Panc1 (cell line): Measurements from ENCODE around the gene CENATAC. TPM values are rescaled to one million over a fixed set of nuclear protein-coding genes. Genes with fewer than 3 reads are reported as not detected.

Source experiments
- ATAC-seq: fragments of 200-7000 bp; cut with Tn5 transposase; 2 replicates; pipeline ENCODE4 v1.9.1; 2020; ENCODE audit warnings: mild to moderate bottlenecking, moderate library complexity
- BruUV-seq: library from RNA; stranded (reverse); fragments of 400-500 nt; replicated peaks from 2 replicates; lab custom pipeline; 2021; lab: Mats Ljungman, UMichigan
- CTCF ChIA-PET: fragments of 300-600 bp; sonication (Branson Sonifier 250); formaldehyde crosslinking; loops from one replicate; lab custom pipeline; 2022; ENCODE audit warnings: antibody characterized with exemption; lab: Charles Lee
- POLR2A ChIA-PET: fragments of 300-600 bp; sonication (Branson Sonifier 250); formaldehyde crosslinking; loops from one replicate; lab custom pipeline; 2022; ENCODE audit warnings: antibody characterized with exemption; lab: Charles Lee
- DNase-seq: peaks from one replicate; pipeline ENCODE4 v3.0.0-alpha.2; 2010; ENCODE audit warnings: low read depth, low spot score
- H3K27ac ChIP-seq: 2 replicates; pipeline ENCODE4 v1.5.1; 2011; ENCODE audit warnings: mild to moderate bottlenecking, low read length, inconsistent platforms
- H3K27me3 ChIP-seq: fragments of 200-500 bp; sonication (Bioruptor generic); 2 replicates; pipeline ENCODE4 v1.6.0; 2014; ENCODE audit warnings: low read length, inconsistent platforms; ENCODE audit not compliant: control insufficient read depth, insufficient read depth
- H3K36me3 ChIP-seq: fragments of 200-500 bp; sonication (Bioruptor generic); 2 replicates; pipeline ENCODE4 v1.5.1; 2014; ENCODE audit warnings: inconsistent platforms, mild to moderate bottlenecking, low read length, moderate library complexity; ENCODE audit not compliant: control insufficient read depth, insufficient read depth
- H3K4me1 ChIP-seq: 2 replicates; pipeline ENCODE4 v1.5.1; 2011; ENCODE audit warnings: inconsistent platforms, mild to moderate bottlenecking, low read length, moderate library complexity; ENCODE audit not compliant: control insufficient read depth, insufficient read depth
- H3K4me3 ChIP-seq, 2 experiments: 2 replicates each; pipeline ENCODE4 v1.5.1; 2011 to 2012; ENCODE audit warnings: low read depth in 2 of 2, low read length in 2 of 2, mild to moderate bottlenecking in 2 of 2, inconsistent platforms in 1 of 2, moderate library complexity in 1 of 2
- H3K9me3 ChIP-seq: fragments of 200-500 bp; sonication (Bioruptor generic); 2 replicates; pipeline ENCODE4 v1.5.1; 2014; ENCODE audit warnings: low read depth, mild to moderate bottlenecking, inconsistent platforms, low read length, moderate library complexity; ENCODE audit not compliant: control insufficient read depth, insufficient read depth
- POLR2AphosphoS5 ChIP-seq: IDR thresholded peaks from 2 replicates; pipeline ENCODE4 v1.6.1; 2012; ENCODE audit warnings: mild to moderate bottlenecking, low read depth, low read length, moderate library complexity
- SIN3A ChIP-seq: IDR thresholded peaks from 2 replicates; pipeline ENCODE4 v1.6.1; 2012; ENCODE audit warnings: low read depth, mild to moderate bottlenecking, low read length, moderate library complexity, borderline replicate concordance; ENCODE audit not compliant: insufficient read depth
- TCF7L2 ChIP-seq: IDR thresholded peaks from 2 replicates; pipeline ENCODE4 v1.6.1; 2011; ENCODE audit warnings: mild to moderate bottlenecking, low read depth, low read length, inconsistent platforms
- in situ Hi-C: cut with HindIII; loops from 2 replicates; pipeline ENCODE4 v1.10.0; 2016; ENCODE audit warnings: low sequenced_read_pairs, low pct_unique_long_range_greater_than_20kb
- intact Hi-C: fragments of 100-400 bp; cut with micrococcal nuclease; formaldehyde crosslinking; loops from one replicate; pipeline ENCODE4 v1.10.0; 2022; ENCODE audit not compliant: unreplicated experiment
- total RNA-seq: library from RNA; stranded (reverse); gene quantifications from one replicate; pipeline ENCODE4 v1.2.1, GENCODE V29; 2021; ENCODE audit not compliant: unreplicated experiment
- TF ChIP-seq, protein P1 (sequence below), 2 experiments: IDR thresholded peaks; 2 replicates each; pipeline ENCODE4 v1.6.1; 2011 to 2012; ENCODE audit warnings: low read depth in 2 of 2, control low read depth in 1 of 2, low read length in 1 of 2, mild to moderate bottlenecking in 1 of 2, moderate library complexity in 1 of 2; ENCODE audit not compliant: insufficient read depth in 1 of 2
- TF ChIP-seq, protein P2 (sequence below): fragments of 450-650 bp; IDR thresholded peaks from 2 replicates; pipeline ENCODE4 v1.5.1; 2017; ENCODE audit warnings: mild to moderate bottlenecking

CENATAC gene
- total RNA-seq, 1 experiment from 2014 or later = 45.4 TPM

DNA sequence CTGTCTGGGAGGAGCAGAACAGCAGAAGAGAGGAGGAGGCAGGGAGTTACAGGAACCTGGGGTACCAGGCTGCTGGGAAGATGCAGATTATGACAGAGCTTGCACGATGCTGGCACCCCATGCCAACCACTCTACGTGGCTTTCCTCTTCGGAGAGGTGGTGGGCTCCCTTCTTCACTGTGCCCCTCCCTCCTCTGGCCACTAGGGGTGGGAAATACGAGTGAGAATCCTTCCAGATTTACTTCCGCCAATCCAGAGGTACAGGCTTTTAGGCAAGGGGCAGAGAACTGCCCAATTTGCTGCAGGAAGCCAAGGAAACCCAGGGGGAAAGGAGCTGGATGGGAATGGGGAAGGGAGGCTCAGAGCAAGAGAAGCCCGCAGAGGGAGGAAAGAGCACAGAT lies 46.8 kb downstream of the CENATAC start:
- Histone ChIP-seq H3K36me3 (peaks cover 3% of the 10 kb centered on the region; the same call in 1 of the 2 replicates), H3K9me3 (no peaks in the 10 kb centered on the region), H3K27me3 (no peaks in the 10 kb centered on the region), H3K4me1 (no peaks in the 10 kb centered on the region), H3K27ac (no peak overlapping the region), H3K4me3 (no peak overlapping the region)
- TF ChIP-seq, protein P1, sequence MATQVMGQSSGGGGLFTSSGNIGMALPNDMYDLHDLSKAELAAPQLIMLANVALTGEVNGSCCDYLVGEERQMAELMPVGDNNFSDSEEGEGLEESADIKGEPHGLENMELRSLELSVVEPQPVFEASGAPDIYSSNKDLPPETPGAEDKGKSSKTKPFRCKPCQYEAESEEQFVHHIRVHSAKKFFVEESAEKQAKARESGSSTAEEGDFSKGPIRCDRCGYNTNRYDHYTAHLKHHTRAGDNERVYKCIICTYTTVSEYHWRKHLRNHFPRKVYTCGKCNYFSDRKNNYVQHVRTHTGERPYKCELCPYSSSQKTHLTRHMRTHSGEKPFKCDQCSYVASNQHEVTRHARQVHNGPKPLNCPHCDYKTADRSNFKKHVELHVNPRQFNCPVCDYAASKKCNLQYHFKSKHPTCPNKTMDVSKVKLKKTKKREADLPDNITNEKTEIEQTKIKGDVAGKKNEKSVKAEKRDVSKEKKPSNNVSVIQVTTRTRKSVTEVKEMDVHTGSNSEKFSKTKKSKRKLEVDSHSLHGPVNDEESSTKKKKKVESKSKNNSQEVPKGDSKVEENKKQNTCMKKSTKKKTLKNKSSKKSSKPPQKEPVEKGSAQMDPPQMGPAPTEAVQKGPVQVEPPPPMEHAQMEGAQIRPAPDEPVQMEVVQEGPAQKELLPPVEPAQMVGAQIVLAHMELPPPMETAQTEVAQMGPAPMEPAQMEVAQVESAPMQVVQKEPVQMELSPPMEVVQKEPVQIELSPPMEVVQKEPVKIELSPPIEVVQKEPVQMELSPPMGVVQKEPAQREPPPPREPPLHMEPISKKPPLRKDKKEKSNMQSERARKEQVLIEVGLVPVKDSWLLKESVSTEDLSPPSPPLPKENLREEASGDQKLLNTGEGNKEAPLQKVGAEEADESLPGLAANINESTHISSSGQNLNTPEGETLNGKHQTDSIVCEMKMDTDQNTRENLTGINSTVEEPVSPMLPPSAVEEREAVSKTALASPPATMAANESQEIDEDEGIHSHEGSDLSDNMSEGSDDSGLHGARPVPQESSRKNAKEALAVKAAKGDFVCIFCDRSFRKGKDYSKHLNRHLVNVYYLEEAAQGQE (IDR thresholded peaks at IDR 0.05; ENCODE audit: insufficient read depth in 1 of 2, low read depth in 2 of 2, low read length in 1 of 2) = no peak
- TF ChIP-seq SIN3A = no peak
- TF ChIP-seq, protein P2, sequence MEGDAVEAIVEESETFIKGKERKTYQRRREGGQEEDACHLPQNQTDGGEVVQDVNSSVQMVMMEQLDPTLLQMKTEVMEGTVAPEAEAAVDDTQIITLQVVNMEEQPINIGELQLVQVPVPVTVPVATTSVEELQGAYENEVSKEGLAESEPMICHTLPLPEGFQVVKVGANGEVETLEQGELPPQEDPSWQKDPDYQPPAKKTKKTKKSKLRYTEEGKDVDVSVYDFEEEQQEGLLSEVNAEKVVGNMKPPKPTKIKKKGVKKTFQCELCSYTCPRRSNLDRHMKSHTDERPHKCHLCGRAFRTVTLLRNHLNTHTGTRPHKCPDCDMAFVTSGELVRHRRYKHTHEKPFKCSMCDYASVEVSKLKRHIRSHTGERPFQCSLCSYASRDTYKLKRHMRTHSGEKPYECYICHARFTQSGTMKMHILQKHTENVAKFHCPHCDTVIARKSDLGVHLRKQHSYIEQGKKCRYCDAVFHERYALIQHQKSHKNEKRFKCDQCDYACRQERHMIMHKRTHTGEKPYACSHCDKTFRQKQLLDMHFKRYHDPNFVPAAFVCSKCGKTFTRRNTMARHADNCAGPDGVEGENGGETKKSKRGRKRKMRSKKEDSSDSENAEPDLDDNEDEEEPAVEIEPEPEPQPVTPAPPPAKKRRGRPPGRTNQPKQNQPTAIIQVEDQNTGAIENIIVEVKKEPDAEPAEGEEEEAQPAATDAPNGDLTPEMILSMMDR = no peak
- TF ChIP-seq POLR2AphosphoS5 = no peak; the same call in 1 of the 2 replicates
- no peak for TF ChIP-seq TCF7L2
- intact Hi-C loops = no loop called here
- in situ Hi-C loops = no loop called here
- DNase-seq = no peak
- POLR2A ChIA-PET = interaction anchor here (0.5 kb wide), 1 partner anchor 11 kb away, joined by 8 read pairs; no protein-coding TSS in a partner anchor
- CTCF ChIA-PET = interaction anchor here (0.6 kb wide), 1 partner anchor 11 kb away, joined by 5 read pairs; no protein-coding TSS in a partner anchor
- ATAC-seq = no peak
- BruUV-seq = no TSS peak

DNA sequence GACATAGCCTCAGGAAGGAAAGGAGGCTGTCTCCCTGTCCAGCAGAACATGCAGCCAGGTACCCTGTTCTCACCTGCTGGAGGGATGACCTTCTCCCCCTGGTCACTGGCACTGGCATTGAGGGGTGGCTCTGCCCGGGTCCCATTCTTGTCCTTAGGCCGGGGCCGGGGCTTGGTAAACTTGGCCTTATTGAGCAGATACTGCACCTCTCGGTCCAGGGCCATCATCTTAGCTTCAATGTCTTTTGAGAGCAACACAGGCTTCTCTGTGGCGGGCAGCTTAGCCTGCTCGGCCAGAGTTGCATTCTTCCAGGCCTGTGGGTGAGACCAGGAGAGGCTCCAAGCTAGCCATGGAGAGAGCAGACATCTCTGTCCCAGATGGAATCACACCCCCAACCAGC lies 48.6 kb downstream of the CENATAC start:
- DNase-seq = no peak

More for the DNA sequence above, 48.6 kb downstream of the CENATAC start:
- POLR2A ChIA-PET = no interaction called here
- no peak for ATAC-seq
- H3K4me1 ChIP-seq = no peaks in the 10 kb centered on the region
- in situ Hi-C loops (no loop called here), intact Hi-C loops (no loop called here)
- no peaks in the 10 kb centered on the region for H3K9me3 ChIP-seq
- no peaks in the 10 kb centered on the region for H3K27me3 ChIP-seq
- no TSS peak for BruUV-seq
- H3K36me3 ChIP-seq = peaks cover 3% of the 10 kb centered on the region; the same call in 1 of the 2 replicates
- CTCF ChIA-PET = interaction anchor here (0.7 kb wide), 1 partner anchor 75 kb away, joined by 4 read pairs; the partner anchor contains the start of gene HINFP
- TF ChIP-seq SIN3A (no peak), POLR2AphosphoS5 (no peak), TCF7L2 (no peak)
- TF ChIP-seq, protein P1 (IDR thresholded peaks at IDR 0.05; ENCODE audit: insufficient read depth in 1 of 2, low read depth in 2 of 2, low read length in 1 of 2) = no peak
- TF ChIP-seq, protein P2 = no peak
- no peak overlapping the region for H3K27ac ChIP-seq
- H3K4me3 ChIP-seq = no peak overlapping the region
